Breast epithelium (tissue), 4 donors: ENCODE measurements around the gene CPAMD8. TPM values are rescaled to one million over a fixed set of nuclear protein-coding genes. Genes with fewer than 3 reads are reported as not detected.
"Not testable (repeated sequence)": the region's sequence is repeated elsewhere in the genome, so short reads cannot be mapped to it uniquely, and the experiment has no call there.

Source experiments
- DNase-seq, 2 donors: peaks; one replicate each; pipeline ENCODE4 v3.0.0-alpha.2; 2019; ENCODE audit warnings: low spot score in 2 of 2
- H3K27ac ChIP-seq, 2 donors: fragments of 200-600 bp; sonication (generic) in 1 of 2; one replicate each; pipeline ENCODE4 v1.5.1; 2016 to 2019; ENCODE audit warnings: mild to moderate bottlenecking in 1 of 2
- H3K27me3 ChIP-seq, 2 donors: fragments of 200-600 bp; sonication (generic) in 1 of 2; one replicate each; pipeline versions ENCODE4 v1.5.1 to v1.6.0; 2017 to 2019; ENCODE audit warnings: control low read depth in 1 of 2, mild to moderate bottlenecking in 1 of 2
- H3K36me3 ChIP-seq: fragments of 200-600 bp; one replicate; pipeline ENCODE4 v1.5.1; 2019
- H3K4me1 ChIP-seq, 2 donors: fragments of 200-600 bp; sonication (generic); one replicate each; pipeline ENCODE4 v1.5.1; 2016 to 2019; ENCODE audit warnings: control low read depth in 1 of 2
- H3K4me3 ChIP-seq, 3 donors: fragments of 200-600 bp; sonication (generic); 1 replicate in 2 of 3; 2 replicates in 1 of 3; pipeline ENCODE4 v1.5.1; 2016 to 2019; ENCODE audit warnings: mild to moderate bottlenecking in 3 of 3, moderate library complexity in 2 of 3
- H3K9me3 ChIP-seq, 2 donors: fragments of 200-600 bp; sonication (generic) in 1 of 2; one replicate each; pipeline ENCODE4 v1.5.1; 2016 to 2019; ENCODE audit warnings: control low read depth in 1 of 2
- POLR2A ChIP-seq: fragments of 450-650 bp; IDR thresholded peaks from one replicate; pipeline ENCODE4 v1.6.1; 2016; ENCODE audit warnings: antibody characterized with exemption, mild to moderate bottlenecking, moderate library complexity
- POLR2AphosphoS5 ChIP-seq, 3 donors: sonication (generic); formaldehyde crosslinking; IDR thresholded peaks; one replicate each; pipeline ENCODE4 v1.6.1; 2017; ENCODE audit warnings: antibody characterized with exemption in 3 of 3
- intact Hi-C: fragments of 100-400 bp; cut with DNase I; formaldehyde crosslinking; loops from one replicate; pipeline ENCODE4 v1.15.1; 2023; ENCODE audit warnings: low total_unique reads
- total RNA-seq, 3 donors: library from RNA; depleted of rRNA; stranded (reverse); fragments of >200 nt; gene quantifications; one replicate each; pipeline ENCODE4 v1.1.0, GENCODE V29; 2016
- TF ChIP-seq, protein P1 (sequence below), 3 donors: fragments of 450-650 bp; IDR thresholded peaks; one replicate each; pipeline ENCODE4 v1.5.1; 2016 to 2017; ENCODE audit warnings: antibody characterized with exemption in 3 of 3, mild to moderate bottlenecking in 3 of 3, moderate library complexity in 3 of 3

Gene CPAMD8
- total RNA-seq, 3 donors from 2014 or later = 9.5 to 24.0 (median 20.2) TPM

DNA sequence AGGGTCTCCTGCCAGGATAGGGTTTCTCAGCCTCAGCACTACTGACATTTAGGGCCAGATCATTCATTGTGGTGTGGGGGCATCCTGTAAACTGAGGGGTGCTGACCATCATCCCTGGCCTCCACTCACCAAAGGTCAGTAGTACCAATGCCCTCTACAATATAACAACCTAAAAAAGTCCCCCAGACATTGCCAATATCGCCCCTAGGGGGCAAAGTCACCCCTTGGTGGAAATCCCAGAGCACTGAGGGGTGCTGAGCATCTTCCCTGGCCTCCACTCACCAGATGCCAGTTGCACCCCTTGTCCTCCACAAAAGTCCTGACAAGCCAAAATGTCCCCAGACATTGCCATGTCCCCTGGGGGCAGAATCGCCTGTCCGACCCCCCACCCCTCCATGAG is 21.6 kb downstream of the CPAMD8 start:
- Histone ChIP-seq H3K4me3 (no peak overlapping the region), H3K27me3 (no peaks in the 10 kb centered on the region), H3K27ac (no peak overlapping the region), H3K9me3 (no peaks in the 10 kb centered on the region), H3K36me3 (no peaks in the 10 kb centered on the region), H3K4me1 (no peaks in the 10 kb centered on the region)
- TF ChIP-seq POLR2AphosphoS5 (IDR thresholded peaks at IDR 0.05) (no peak), POLR2A (no peak)
- TF ChIP-seq, protein P1, sequence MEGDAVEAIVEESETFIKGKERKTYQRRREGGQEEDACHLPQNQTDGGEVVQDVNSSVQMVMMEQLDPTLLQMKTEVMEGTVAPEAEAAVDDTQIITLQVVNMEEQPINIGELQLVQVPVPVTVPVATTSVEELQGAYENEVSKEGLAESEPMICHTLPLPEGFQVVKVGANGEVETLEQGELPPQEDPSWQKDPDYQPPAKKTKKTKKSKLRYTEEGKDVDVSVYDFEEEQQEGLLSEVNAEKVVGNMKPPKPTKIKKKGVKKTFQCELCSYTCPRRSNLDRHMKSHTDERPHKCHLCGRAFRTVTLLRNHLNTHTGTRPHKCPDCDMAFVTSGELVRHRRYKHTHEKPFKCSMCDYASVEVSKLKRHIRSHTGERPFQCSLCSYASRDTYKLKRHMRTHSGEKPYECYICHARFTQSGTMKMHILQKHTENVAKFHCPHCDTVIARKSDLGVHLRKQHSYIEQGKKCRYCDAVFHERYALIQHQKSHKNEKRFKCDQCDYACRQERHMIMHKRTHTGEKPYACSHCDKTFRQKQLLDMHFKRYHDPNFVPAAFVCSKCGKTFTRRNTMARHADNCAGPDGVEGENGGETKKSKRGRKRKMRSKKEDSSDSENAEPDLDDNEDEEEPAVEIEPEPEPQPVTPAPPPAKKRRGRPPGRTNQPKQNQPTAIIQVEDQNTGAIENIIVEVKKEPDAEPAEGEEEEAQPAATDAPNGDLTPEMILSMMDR (IDR thresholded peaks at IDR 0.05) = no peak
- DNase-seq = no peak
- intact Hi-C loops = no loop called here

DNA sequence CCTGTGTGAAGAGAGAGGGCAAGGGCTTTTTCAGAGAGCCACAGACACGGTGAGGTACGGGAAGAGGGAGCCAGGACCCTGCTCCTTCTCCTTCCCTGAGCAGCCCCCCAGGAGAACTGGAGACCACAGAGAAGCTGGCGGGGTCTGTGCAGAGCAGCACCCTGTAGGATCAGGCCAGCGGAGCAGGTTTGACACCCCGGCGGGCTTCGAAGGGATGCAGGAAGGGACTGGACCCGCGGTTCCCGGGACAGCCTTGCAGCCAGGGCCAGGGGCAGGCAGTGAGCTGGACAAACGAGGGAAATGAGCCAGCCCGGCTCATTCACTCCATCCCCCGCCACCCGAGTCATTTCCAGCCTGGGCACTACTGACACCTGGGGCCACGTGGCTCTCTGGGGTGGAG is 22.2 kb downstream of the CPAMD8 start:
- Histone ChIP-seq H3K4me3 (no peak overlapping the region), H3K27me3 (no peaks in the 10 kb centered on the region), H3K27ac (no peak overlapping the region), H3K36me3 (no peaks in the 10 kb centered on the region), H3K4me1 (no peaks in the 10 kb centered on the region), H3K9me3 (no peaks in the 10 kb centered on the region)
- intact Hi-C loops = no loop called here
- TF ChIP-seq, protein P1 (IDR thresholded peaks at IDR 0.05) = no peak
- no peak for TF ChIP-seq POLR2A
- no peak for TF ChIP-seq POLR2AphosphoS5 (IDR thresholded peaks at IDR 0.05)
- no peak for DNase-seq

DNA sequence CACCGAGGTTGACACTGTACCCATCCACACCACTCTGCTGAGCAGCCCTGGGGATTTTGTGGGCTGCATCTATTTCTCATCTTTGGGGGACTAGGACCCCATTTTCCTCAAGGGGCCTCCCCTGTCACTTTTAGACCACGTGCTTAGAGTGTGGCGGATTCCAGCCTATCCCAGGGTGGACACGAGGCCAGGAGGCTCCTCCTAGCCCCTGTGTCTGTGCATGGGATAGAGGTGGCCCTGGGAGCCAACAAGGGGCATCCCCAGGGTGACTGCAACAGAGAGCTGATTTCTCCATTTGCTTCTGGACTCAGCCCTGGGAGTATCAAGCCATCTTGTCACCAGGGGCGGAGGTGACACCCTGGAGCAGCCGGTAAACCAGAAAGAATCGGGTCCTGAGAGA is 24.2 kb downstream of the CPAMD8 start:
- no peak overlapping the region for H3K4me3 ChIP-seq
- intact Hi-C loops = no loop called here
- H3K27me3 ChIP-seq = no peaks in the 10 kb centered on the region
- peaks cover 0 to 8% of the 10 kb centered on the region in 2 donors for H3K9me3 ChIP-seq
- TF ChIP-seq POLR2A (no peak), POLR2AphosphoS5 (IDR thresholded peaks at IDR 0.05) (no peak)
- TF ChIP-seq, protein P1 (IDR thresholded peaks at IDR 0.05) = no peak
- H3K4me1 ChIP-seq = no peaks in the 10 kb centered on the region
- no peaks in the 10 kb centered on the region for H3K36me3 ChIP-seq
- no peak overlapping the region for H3K27ac ChIP-seq
- DNase-seq = no peak

DNA sequence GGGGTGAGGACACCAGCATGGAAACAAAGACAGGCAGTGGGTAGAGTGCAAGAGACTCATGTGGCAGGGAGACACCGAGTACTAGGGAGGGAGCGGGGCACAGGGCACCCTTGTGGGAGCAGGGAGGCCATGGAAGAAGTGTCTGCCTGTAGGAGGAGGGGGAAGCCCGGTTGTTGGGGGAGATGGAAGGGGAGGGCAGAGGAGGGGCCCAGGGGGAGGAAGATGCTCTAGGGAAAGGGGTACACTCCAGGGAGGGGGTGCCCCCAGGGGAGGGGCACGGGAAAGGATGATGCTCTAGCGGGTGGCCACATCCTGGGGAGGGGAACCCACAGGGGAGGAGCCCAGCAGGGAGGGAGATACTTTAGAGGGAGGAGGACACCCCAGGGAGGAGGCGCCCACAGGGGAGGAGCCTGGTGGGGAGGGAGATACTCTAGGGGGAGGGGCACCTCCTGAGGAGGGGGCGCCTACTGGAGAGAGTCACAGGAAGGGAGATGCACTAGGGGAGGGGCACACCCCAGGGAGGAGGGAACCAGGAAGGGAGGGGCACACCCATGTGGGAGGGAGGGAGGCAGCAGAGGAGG is 24.9 kb downstream of the CPAMD8 start:
- TF ChIP-seq POLR2A = no peak
- TF ChIP-seq, protein P1 (IDR thresholded peaks at IDR 0.05) = no peak
- no peak for TF ChIP-seq POLR2AphosphoS5 (IDR thresholded peaks at IDR 0.05)
- Histone ChIP-seq H3K27me3 (no peaks in the 10 kb centered on the region), H3K4me1 (no peaks in the 10 kb centered on the region), H3K4me3 (no peak overlapping the region), H3K27ac (no peak overlapping the region), H3K36me3 (no peaks in the 10 kb centered on the region), H3K9me3 (peaks cover 0 to 8% of the 10 kb centered on the region in 2 donors)
- intact Hi-C loops = loop anchor here (2.0 kb wide), 1 partner anchor 73 kb away; no protein-coding TSS in a partner anchor
- DNase-seq = no peak

DNA sequence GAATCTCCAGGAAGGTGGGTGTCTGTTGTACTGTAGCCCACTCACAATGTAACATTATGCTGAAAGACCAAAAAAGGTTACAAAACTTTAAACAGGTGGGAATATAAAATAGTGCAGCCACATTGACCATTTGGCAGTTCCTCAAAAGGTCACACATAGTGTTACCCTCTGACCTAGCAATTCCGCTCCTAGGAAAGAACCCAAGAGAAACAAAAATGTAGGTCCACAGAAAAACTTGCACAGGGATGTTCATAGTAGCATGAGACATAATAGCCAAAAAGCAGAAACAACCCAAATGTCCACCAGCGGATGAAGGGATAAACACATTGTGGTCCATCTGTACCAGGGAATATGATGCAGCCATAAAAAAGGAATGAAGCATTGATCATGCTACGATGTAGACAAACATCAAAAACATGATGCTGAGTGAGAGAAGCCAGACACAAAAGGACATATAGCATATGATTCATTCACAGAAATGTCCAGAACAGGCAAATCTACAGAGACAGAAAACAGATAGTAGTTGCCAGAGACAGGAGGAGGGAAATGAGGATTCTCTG is 27.9 kb downstream of the CPAMD8 start:
- Histone ChIP-seq H3K4me3 (no peak overlapping the region), H3K36me3 (no peaks in the 10 kb centered on the region), H3K9me3 (peaks cover 0 to 8% of the 10 kb centered on the region in 2 donors), H3K4me1 (no peaks in the 10 kb centered on the region), H3K27ac (no peak overlapping the region), H3K27me3 (no peaks in the 10 kb centered on the region)
- DNase-seq = no peak
- TF ChIP-seq POLR2AphosphoS5 (IDR thresholded peaks at IDR 0.05) = no peak
- intact Hi-C loops = no loop called here

DNA sequence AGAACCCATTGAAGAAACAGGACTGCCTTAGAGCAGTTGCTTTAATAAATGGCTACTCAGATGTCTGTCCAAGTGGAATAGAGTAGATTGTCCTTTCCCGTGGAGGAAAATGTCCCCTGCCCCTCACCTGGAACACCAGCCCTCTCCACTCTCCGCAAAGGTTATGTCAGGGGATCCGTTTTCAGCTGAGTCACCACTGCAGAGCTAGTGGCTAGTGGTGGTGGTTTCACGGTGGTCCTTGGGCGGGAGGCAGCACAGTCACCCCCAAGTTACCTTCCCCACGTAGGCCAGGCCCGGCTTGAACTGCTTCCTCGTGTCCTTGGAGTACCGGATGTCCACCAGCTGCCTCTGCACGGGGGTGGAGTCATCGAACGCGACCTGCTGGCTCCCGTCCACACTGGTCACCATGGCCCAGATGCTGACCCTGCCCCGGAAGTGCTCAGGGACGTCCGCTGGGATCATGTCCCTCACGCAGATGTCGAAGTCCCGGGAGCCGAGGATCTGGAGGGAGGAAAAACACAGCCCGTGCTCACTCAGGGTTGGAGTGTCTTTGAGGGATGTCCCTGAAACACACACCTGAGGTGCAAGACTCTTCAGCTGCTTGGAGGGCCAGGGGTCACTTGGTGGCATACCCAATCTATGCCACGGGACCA is 29.6 kb downstream of the CPAMD8 start:
- H3K4me1 ChIP-seq, H3K9me3 ChIP-seq, H3K27me3 ChIP-seq, H3K27ac ChIP-seq, DNase-seq, H3K4me3 ChIP-seq, H3K36me3 ChIP-seq, intact Hi-C loops: not testable (repeated sequence)
